HG03575 (cell line): Measurements from ENCODE around the gene ADAMTS12.

Experiments used
- ATAC-seq: cut with Tn5 transposase; IDR thresholded peaks from one replicate; pipeline ENCODE4 v1.9.1; 2021; ENCODE audit not compliant: unreplicated experiment, insufficient number of reproducible peaks, low FRiP score; ENCODE audit errors: extremely low read depth

ADAMTS12 gene

DNA sequence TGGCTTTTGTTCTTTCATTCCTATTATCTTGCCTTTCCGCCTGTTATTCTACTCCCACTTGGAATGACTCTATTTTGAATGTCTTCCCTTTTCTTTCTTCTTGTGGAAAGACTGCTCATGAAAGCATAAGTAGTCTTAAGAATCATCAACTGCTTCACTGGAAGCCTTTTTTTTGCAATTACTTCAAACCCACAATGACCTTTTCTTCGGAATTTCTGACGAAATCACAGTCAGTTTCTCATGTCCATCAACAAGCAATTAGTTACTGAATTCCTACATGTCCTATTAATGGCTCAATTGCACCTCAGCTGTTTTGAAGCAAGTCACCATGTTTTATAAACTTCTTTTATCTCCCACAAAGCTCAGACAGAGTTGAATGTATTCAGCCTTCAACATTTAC, 254.8 kb downstream of the ADAMTS12 start:
- ATAC-seq = no peak

DNA sequence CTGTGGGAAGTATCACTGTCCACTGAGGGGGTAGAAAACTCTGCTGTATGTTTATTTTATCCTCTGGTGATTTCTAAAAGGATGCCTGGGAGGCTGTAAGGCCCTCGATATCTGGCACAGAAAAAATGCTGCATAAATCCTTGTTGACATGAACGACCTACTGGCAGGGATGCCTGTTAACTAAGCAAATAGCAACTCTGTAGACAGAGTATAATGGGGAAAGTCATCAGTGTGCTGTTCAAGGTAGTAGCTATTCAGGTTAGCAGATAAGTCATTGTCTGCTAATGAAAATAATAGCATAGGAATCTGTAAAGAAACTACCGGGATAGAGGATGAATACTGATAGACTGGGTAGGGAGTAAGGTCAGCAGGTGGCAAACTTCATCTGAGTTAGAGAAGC, 256.2 kb downstream of the ADAMTS12 start:
- no peak for ATAC-seq

DNA sequence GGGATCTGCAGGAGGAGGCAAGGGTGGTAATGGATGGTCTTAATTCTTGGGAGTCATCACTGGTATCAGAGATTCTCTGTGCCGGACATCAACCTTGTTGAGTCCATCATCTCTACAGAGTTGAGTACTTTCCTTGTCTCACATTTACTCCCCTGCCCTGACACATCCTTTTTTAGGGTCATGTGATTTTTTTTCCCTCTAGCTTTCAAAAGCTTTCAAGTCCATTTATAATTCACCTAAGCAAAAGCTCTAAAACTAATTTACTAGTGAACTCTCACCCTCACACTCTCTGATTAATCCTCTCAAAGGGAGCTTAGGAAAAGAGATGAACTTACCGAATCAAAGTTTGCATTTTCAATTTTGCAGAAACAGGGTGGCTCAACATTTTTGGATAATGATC, 258.1 kb downstream of the ADAMTS12 start:
- ATAC-seq = no peak

DNA sequence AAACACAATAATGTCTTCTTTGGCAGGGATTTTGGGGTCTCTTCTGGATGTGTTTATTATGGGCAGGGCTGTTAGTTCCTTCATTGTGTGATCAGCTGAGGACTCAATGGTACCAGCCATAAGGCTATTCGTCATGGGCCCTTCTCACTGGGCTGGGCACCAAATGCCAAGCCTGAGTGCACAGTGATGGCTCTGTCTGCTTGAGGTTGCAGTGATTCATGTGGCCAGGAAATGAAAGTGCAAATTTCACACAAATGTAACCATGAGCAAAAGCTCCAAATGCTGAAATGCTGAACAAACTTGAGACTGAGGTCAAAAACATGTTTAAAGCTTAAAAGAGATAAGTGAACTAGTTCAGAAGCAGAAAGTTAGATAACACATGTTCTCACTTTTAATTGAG, 260.0 kb downstream of the ADAMTS12 start:
- peak; percentile 95 for ATAC-seq

DNA sequence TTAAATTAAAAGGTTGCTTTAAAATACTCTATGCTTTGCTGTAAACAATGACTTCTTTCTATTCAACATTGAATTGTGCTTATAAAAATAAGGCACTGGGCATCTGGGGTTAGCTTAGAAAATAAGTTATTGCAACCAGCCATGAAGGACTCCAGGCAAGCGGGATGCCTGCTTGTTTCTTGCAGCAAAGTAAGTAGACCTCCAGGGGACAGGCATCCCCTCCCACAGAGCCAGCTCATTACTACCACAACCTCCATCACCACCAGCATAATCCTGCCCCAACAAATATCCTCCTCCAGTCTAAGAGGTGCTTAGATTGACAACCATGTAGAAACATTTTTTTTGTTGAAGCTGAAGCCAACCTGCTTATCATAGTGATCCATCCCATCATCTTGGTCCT, 260.7 kb downstream of the ADAMTS12 start:
- no peak for ATAC-seq

DNA sequence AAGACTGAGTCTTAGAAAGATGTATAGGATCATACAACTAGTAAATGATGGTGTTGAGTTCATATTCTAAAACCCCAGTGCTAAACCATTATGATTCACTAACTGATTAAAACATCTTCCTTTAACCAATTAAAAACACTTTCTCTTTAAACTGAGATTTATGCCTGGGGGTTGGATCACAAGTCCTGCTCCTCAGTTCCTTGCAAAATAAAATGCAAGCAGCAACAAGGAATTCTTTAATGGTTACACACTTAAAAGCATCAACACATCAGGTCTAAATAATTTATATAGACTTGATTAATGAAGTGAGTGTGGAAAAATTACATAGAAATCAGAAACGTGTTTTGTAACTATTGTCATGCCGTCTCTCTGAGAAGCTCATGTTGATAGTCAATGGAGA, 261.8 kb downstream of the ADAMTS12 start:
- no peak for ATAC-seq

DNA sequence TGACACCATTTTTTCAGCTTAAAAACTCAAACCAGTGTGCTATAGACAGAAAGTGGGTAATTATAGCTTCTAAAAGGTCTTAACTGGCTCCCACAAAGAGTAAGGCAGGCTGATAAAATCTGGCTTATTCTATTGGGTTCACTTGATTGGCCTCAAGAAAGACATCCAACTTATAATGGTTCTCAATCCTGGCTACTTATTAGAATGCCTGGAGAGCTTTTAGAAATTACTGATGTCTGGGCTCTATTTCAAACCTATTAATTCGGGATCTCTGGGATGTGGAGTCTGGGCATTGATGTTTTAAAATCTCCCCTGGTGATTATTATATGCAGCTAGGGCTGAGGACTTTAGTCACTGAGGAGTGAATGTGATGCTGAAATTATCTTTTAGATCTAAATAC, 263.0 kb downstream of the ADAMTS12 start:
- no peak for ATAC-seq

DNA sequence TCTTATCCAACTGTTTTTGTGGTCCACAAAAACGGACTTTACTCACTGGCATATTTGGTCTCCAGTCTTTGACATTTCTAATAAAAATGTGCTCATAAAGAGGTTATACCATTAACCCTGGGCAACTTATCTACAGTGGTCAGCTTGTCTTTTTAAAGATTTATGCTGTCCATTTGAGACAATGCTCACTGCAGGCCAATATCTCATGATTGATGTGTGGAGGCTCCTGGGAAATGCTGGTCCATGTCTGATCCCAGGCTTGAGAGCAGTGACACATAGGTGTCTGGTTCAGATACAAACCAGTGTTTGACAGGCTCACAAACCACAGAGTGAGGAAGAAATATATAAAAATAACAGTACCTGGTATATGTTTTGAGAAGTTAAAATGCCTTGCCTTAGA, 270.3 kb downstream of the ADAMTS12 start:
- ATAC-seq = no peak

DNA sequence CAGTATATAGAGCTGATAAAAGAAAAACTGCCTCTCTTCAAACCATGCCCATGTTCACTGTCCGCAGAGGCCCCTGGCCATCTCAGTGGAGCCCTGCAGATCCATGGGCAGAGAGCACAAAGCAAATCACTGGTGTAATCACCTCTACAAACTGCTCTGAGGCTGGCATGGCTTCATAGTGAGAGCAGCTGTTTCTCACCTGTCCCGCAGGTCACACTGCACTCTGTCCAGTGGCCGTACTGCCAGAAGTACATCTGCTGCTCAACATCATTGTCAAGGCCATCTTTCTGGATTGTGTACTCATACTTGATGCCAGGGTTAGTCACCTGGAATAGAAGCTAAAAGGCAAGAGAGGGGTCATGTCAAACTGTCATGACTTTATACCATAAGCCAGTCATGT, 277.8 kb downstream of the ADAMTS12 start:
- ATAC-seq = no peak

DNA sequence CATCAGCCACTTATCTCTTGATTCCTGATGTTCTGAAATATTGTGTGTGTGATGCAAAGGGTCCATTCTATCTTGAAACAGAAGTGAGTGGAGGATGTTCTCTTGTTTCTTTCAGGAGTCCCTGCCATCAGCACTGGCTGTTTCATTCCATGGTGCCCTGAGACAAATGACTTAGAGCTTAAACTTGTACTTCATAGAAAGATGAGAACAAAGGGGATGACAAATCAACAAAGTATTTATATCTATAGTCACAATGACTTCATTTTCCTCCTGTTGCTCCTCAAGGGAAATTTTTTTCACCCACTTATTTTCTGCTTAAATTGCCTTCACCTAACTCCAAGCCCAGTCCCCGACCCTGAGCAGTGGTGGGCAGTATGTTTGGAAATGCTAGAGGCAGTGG, 279.4 kb downstream of the ADAMTS12 start:
- ATAC-seq = no peak

DNA sequence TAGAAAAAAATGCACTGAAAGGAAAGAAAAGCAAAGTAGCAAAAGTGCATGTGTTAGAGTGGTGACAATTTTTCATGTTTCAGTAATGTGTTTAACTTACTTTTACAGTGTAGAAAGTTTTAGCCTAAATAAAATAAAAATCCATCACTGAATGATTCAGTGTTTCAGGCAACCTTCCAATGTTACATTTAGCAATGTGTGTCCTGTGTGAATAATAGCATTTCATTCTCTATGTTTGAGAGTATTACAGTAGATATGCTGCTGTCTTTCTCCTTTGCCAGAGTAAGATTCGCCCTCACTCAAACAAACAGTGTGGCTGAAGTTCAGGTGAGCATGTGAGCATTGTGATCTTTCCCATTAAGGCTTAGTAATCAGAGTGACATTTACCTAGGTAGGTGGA, 279.9 kb downstream of the ADAMTS12 start:
- ATAC-seq = no peak

DNA sequence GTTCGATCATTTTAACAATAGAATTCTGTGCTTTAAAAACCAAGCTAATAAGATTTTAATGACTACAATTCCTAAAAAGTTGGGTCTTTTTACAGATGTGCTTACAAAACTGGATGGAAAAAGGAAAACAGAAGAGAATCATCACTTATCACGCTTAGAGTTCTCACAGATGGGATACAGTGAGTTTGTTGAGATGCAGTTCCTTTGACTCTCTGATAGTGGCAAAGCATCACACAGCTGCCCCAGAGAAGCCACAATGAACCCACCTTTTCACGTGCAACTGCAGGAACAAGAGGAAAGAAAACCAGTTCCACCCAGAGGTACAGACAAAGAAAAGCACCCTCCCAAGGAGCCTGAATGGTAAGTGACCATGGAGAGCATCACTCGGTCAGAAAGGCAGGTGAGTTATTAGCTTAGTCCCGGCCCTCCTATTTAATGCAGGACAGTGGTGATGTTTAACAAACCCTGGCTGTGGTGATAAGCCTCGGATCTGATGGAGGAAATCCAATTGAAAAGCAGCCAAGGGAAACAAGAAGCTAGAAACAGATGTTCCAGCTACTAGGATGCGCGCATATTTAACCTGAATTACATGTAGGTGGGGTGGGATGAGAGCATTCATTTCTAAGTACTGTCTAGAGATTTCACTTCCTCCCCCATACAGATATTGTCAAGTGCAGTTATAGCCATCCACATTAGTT, 283.3 kb downstream of the ADAMTS12 start:
- no peak for ATAC-seq

DNA sequence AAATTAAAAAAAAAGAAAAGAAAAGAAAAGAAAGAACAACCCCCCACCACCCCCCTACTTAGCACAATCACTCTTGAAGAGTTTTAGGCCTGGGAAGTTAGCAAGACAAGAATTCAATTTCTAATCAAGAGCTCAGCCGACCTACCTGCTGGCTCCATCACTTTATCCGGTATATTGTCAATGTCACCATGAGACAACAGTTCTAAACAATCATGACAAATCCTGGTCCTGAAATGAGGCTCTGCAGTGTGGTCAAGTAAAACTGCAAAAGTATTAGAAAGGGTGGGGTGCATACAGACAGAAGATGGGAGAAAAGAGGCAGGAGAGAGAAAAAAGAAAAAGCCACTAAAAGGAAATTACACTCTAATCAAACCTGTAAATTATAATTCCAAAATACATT, 287.3 kb downstream of the ADAMTS12 start:
- no peak for ATAC-seq

DNA sequence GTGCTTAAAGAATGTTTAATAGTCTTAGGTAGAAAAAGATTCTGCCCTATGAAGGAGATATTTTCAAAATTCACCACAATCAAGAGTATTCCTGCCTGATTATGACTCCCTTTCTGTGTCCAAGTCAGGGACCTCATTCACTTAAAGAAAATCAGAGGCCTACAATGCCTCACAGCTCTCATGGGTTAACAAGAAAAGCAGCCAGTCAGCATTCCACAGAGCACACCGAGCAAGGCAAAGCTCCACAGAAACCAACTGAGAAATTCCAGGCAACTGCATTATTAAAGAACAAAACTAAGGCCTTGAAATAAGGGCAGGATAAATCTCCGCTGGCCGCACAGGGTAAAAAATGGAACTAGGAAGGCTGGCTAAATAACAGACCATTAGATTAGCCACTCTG, 289.9 kb downstream of the ADAMTS12 start:
- ATAC-seq = no peak

DNA sequence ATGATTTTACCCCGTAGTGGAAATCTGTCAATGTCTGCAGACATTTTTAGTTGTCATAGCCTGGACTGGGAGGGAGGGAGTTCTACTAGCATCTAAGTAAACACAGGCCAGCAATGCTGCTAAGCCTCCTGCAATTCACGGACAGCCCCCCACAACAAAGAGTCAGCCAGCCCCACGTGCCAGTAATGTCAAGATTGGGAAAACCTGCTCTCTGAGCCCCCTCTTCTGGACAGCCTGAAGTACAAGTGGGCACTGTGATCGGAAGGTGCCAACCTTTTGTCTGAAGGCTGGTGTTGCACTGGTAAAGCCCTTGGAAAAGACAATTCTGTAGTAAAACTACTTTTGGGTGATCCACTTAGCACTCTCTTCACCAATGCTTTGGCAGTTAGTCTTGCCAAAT, 296.5 kb downstream of the ADAMTS12 start:
- no peak for ATAC-seq

DNA sequence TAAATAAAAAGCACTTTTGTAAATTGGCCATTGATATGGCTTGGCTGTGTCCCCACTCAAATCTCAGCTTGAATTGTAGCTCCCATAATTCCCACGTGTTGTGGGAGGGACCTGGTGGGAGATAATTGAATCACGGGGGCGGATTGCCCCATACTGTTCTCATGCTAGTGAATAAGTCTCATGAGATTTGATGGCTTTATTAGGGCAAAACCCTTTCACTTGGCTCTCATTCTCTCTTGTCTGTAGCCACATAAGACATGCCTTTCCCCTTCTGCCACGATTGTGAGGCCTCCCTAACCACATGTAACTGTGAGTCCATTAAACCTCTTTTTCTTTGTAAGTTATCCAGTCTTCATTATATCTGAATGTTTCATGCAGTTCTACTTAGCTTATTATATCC, 297.8 kb downstream of the ADAMTS12 start:
- ATAC-seq = no peak

DNA sequence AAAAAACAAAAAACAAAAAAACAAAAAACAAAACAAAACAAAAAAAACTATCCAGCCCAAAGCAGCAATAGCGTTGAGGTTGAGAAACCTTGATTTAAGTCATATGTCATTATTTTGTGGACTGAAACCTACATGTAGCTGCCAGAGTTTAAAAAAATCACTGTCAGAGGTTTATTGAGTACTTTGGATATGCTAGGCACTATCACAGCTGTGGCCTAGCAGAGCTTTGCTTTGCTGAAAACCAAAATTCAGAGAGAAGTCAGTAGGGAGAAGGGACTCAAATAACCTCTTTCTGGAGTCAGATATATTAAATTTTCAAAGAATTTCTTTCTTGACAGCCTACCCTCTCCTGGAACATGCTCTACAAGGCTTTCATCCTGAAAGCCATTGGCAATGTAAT, 299.5 kb downstream of the ADAMTS12 start:
- no peak for ATAC-seq

DNA sequence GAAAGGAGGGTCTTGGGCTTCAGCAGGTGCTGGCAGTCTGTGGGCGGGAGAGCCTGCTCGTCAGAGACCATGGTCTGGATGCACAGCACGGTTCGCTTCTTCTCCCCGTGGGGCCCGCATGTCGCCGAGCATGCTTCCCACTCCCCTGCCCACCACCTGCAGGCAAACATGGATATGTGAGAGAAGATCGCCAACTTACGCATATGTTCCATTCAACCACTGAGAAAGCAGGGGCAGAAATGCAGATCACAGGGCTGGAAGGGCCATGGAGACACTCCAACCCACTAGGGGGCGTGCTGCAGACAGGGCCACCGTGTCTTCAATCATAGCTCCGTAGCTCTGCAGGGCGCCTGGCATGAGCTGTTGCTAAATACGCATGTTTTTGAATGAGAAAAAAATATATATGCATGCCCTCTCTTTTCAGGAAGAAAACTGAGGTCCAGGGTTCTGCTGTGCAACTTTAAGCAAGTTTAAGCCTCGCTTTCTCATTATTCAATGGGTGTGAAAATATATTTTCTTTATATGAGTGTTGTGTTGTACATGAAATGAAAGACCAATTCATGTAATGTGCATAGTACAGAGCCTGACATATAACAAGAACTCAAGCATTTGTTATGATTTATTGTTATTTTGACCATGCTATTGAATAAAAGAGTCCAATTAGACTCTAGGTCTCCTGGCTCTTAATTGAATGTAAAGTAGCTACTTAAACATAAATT, 303.0 kb downstream of the ADAMTS12 start:
- ATAC-seq = no peak

DNA sequence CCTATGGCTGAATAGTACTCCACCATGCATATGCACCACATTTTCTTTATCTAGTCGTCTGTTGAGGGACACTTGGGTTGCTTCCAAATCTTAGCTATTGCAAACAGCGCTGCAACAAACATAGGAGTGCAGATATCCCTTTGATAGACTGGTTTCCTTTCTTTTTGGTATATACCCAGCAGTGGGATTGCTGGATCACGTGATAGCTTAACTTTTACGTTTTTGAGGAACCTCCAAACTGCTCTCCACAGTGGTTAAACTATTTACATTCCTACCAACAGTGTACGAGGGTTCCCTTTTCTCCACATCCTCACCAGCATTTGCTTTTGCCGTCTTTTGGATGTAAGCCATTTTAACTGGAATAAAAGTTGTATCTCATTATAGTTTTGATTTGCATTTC, 308.5 kb downstream of the ADAMTS12 start:
- ATAC-seq = no peak

DNA sequence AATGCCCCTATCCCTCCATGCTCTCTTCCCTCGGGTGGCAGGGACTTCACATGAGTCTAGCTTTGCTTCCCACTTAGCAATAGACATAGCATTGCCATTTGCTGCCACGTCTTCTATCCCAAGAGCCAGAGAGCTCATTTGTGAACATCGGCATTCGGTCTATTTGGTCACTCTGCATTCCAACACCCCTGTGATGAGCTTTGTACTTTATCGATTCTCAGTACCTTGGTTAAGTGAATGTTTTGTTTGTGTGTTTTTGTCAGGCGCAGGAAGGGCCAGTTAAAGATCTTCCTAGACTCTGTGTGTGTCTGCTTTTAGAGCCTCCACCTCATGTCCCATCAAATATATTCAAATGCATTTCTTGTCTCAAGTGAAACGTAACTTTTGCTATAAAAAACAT, 309.4 kb downstream of the ADAMTS12 start:
- no peak for ATAC-seq

DNA sequence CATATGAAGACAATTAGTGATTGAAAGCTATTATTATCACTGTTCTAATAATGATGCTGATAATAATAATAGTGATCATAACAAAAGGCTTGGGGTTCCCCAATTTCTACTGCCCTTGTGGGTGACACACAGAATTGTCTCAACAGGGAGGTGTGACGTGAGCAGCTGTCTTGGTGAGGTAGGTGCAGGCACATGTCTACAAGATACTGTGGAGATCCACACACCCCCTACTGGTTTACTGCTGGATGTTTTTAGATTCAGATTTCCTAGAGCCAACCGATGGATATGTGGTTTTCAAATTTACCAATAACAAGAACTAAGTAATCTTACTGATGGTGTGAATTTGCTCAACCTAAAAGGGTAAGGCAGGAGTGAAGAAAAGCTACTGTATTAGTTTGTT, 312.0 kb downstream of the ADAMTS12 start:
- no peak for ATAC-seq
